Measurements from ENCODE around the gene GCLC. TPM values are rescaled to one million over a fixed set of nuclear protein-coding genes. Genes with fewer than 3 reads are reported as not detected.
A peak's percentile ranks its signal among the peaks of the same experiment; 100 is the strongest.

The GCLC gene
- total and polyA plus RNA-seq, 10 of the 15 experiments (the other 5 are each of a cell fraction or from before 2014, with no cell fraction given): 6.5 to 23.6 (median 12.5) TPM

DNA sequence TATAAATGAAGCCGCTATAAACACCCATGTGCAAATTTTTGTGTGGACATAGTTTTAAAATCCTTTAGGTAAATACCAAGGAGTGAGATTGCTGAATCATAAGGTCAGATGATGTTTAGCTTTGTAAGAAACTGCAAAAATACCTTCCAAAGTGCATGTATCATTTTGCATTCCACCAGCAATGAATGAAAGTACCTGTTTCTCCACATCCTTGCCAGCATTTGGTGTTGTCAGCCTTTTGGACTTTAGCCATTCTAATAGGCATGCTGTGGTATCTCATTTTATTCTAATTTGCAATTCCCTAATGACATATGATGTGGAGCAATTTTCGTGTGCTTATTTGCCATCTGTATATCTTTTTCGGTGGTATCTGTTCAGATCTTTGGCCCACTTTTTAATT lies 93.7 kb downstream of the GCLC start:
- no peaks in the 10 kb centered on the region for H4K20me1 ChIP-seq (ENCODE audit: control insufficient read depth, insufficient read depth)
- no TSS peak for BruUV-seq (replicated peaks)
- H2AFZ ChIP-seq (ENCODE audit: control insufficient read depth, low read depth, low read length): no peak overlapping the region
- H3K9ac ChIP-seq (ENCODE audit: control insufficient read depth, insufficient read depth, low read length): no peak overlapping the region
- TF ChIP-seq MEF2A (IDR thresholded peaks at IDR 0.05; ENCODE audit: insufficient read depth, low read depth, low read length) (no peak), SRF (IDR thresholded peaks at IDR 0.05; ENCODE audit: low read depth in 2 of 2, low read length in 2 of 2) (no peak), BRCA1 (IDR thresholded peaks at IDR 0.05; ENCODE audit: low read depth, low read length) (no peak), HSF1 (IDR thresholded peaks at IDR 0.05; ENCODE audit: low read depth, low read length) (no peak), MTA3 (IDR thresholded peaks at IDR 0.05; ENCODE audit: borderline replicate concordance, low read length) (no peak), HDAC2 (IDR thresholded peaks at IDR 0.05) (no peak), HDGF (IDR thresholded peaks at IDR 0.05) (no peak), RFX5 (IDR thresholded peaks at IDR 0.05; ENCODE audit: low read depth, low read length) (no peak), ZBTB11 (CRISPR knock-in tag; IDR thresholded peaks at IDR 0.05) (no peak), CBX3 (IDR thresholded peaks at IDR 0.05; ENCODE audit: borderline replicate concordance, low read depth) (no peak), RBBP5 (conservative IDR thresholded peaks at IDR 0.05) (no peak), PAX8 (IDR thresholded peaks at IDR 0.05) (no peak), POLR2AphosphoS2 (IDR thresholded peaks at IDR 0.05; ENCODE audit: low read depth, low read length) (no peak), ESRRA (IDR thresholded peaks at IDR 0.05; ENCODE audit: low read length) (no peak)
- TF ChIP-seq, protein P1, sequence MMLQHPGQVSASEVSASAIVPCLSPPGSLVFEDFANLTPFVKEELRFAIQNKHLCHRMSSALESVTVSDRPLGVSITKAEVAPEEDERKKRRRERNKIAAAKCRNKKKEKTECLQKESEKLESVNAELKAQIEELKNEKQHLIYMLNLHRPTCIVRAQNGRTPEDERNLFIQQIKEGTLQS (IDR thresholded peaks at IDR 0.05; ENCODE audit: borderline replicate concordance, extremely low read depth, low read depth, low read length): no peak
- TF ChIP-seq, protein P2, sequence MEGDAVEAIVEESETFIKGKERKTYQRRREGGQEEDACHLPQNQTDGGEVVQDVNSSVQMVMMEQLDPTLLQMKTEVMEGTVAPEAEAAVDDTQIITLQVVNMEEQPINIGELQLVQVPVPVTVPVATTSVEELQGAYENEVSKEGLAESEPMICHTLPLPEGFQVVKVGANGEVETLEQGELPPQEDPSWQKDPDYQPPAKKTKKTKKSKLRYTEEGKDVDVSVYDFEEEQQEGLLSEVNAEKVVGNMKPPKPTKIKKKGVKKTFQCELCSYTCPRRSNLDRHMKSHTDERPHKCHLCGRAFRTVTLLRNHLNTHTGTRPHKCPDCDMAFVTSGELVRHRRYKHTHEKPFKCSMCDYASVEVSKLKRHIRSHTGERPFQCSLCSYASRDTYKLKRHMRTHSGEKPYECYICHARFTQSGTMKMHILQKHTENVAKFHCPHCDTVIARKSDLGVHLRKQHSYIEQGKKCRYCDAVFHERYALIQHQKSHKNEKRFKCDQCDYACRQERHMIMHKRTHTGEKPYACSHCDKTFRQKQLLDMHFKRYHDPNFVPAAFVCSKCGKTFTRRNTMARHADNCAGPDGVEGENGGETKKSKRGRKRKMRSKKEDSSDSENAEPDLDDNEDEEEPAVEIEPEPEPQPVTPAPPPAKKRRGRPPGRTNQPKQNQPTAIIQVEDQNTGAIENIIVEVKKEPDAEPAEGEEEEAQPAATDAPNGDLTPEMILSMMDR (IDR thresholded peaks at IDR 0.05 in 2 of 3, conservative IDR thresholded peaks at IDR 0.05 in 1 of 3; ENCODE audit: control insufficient read depth in 2 of 3, extremely low read depth in 1 of 3, insufficient read depth in 1 of 3, low read depth in 3 of 3, low read length in 3 of 3): no peak
- ChIA-PET POLR2A (no interaction called here), RAD21 (ENCODE audit: unreplicated experiment) (no interaction called here), SMC1A (ENCODE audit: uncharacterized antibody, unreplicated experiment) (interaction anchor here (1.2 to 12.7 kb wide), 3 partner anchors 10 to 32 kb away, joined by 3 to 229 read pairs (median 12); no protein-coding TSS in a partner anchor), CTCF (interaction anchor here (0.7 kb wide), 1 partner anchor 41 kb away, joined by 3 read pairs; no protein-coding TSS in a partner anchor)
- 29% methylated on average over 3 of the region's 3 CpGs for WGBS (ENCODE audit: insufficient coverage, insufficient replicate concordance, low lambda C conversion rate, missing lambda C conversion rate)
- intact Hi-C loops (cut with micrococcal nuclease; ENCODE audit: unreplicated experiment): no loop called here
- no peak overlapping the region for H3K4me2 ChIP-seq (ENCODE audit: control insufficient read depth, insufficient read depth)
- H3K4me1 ChIP-seq (ENCODE audit: control insufficient read depth, insufficient read depth, low read length): no peaks in the 10 kb centered on the region
- peak; percentile 59 for FAIRE-seq
- H3K79me2 ChIP-seq (ENCODE audit: control insufficient read depth, insufficient read depth, low read length): no peaks in the 10 kb centered on the region
- 0 out of 4 replicates have a peak, but pooled peaks cover 0 to 4% of the 10 kb centered on the region in 2 experiments for H3K27me3 ChIP-seq (replicated peaks in 1 of 2; ENCODE audit: control insufficient read depth in 2 of 2, insufficient read depth in 2 of 2, low read length in 1 of 2)
- no peak for DNase-seq (ENCODE audit: low read depth, low spot score)
- ATAC-seq: no peak
- no peak overlapping the region for H3K27ac ChIP-seq (ENCODE audit: control insufficient read depth, insufficient read depth)
- no peak overlapping the region for H3K4me3 ChIP-seq
- no peaks in the 10 kb centered on the region for H3K36me3 ChIP-seq (ENCODE audit: control insufficient read depth in 2 of 2, insufficient read depth in 2 of 2, low read length in 1 of 2)
- H3K9me3 ChIP-seq (replicated peaks; ENCODE audit: control insufficient read depth, insufficient read depth, low read length): 0 out of 3 replicates have a peak, but pooled peaks cover 2% of the 10 kb centered on the region
- in situ Hi-C loops (cut with MboI): no loop called here

Measured in GM12878 (cell line).